Activated CD8-positive, alpha-beta memory T cell treated with anti-CD3 and anti-CD28 coated beads for 36 hours (primary cell): Measurements from ENCODE around the gene GOLGA6B. TPM values are rescaled to one million over a fixed set of nuclear protein-coding genes. Genes with fewer than 3 reads are reported as not detected.

Experiments
- total RNA-seq, 2 experiments: library from RNA; stranded (reverse); gene quantifications; one replicate each; pipeline ENCODE4 v1.2.3, GENCODE V29; 2021

GOLGA6B gene
- total RNA-seq, 2 experiments from 2014 or later, result not detected

Other genes starting within 250 kb of the GOLGA6B start
- gene ARIH1, start 180.4 kb upstream of the GOLGA6B start, total RNA-seq, result 100 to 1,000 TPM; 146 to 155 TPM
- under 1 TPM; 0.17 to 0.32 TPM for gene HIGD2B, start 31.5 kb downstream of the GOLGA6B start, total RNA-seq
- 10 to 100 TPM; 13.4 to 16.6 TPM for gene BBS4, start 31.5 kb downstream of the GOLGA6B start, total RNA-seq
- gene ADPGK, start 129.1 kb downstream of the GOLGA6B start, total RNA-seq, result 10 to 100 TPM; 73.3 to 75.5 TPM